Heart left ventricle (tissue), 16 donors: ENCODE data around the gene TET3. TPM values are rescaled to one million over a fixed set of nuclear protein-coding genes. Genes with fewer than 3 reads are reported as not detected.

Source experiments
- ATAC-seq, 4 donors: fragments of 200-7000 bp; cut with Tn5 transposase; one replicate each; pipeline ENCODE4 v1.9.1; 2020 to 2022; ENCODE audit warnings: moderate library complexity in 4 of 4, mild to moderate bottlenecking in 3 of 4, moderate number of reproducible peaks in 1 of 4
- DNase-seq, 5 donors: peaks; one replicate each; pipeline ENCODE4 v3.0.0-alpha.2; 2020
- H3K27ac ChIP-seq, 12 donors: fragments of 200-600 bp; sonication (generic) in 4 of 12; one replicate each; pipeline versions ENCODE4 v1.5.0 to v1.8.0; 2016 to 2022; ENCODE audit warnings: mild to moderate bottlenecking in 2 of 12
- H3K27me3 ChIP-seq, 9 donors: fragments of 200-600 bp; sonication (generic) in 2 of 9; one replicate each; pipeline versions ENCODE4 v1.5.1 to v1.8.0; 2016 to 2022; ENCODE audit warnings: mild to moderate bottlenecking in 3 of 9
- H3K36me3 ChIP-seq, 9 donors: fragments of 200-600 bp; sonication (generic) in 2 of 9; one replicate each; pipeline versions ENCODE4 v1.5.0 to v1.8.0; 2018 to 2022; ENCODE audit warnings: mild to moderate bottlenecking in 2 of 9
- H3K4me1 ChIP-seq, 12 donors: fragments of 200-600 bp; sonication (generic) in 4 of 12; one replicate each; pipeline versions ENCODE4 v1.5.0 to v1.8.0; 2016 to 2022; ENCODE audit warnings: mild to moderate bottlenecking in 3 of 12
- H3K4me3 ChIP-seq, 12 donors: fragments of 200-600 bp; sonication (generic) in 4 of 12; one replicate each; pipeline versions ENCODE4 v1.5.0 to v1.8.0; 2017 to 2022; ENCODE audit warnings: mild to moderate bottlenecking in 9 of 12, moderate library complexity in 4 of 12
- H3K9me3 ChIP-seq, 12 donors: fragments of 200-600 bp; sonication (generic) in 4 of 12; one replicate each; pipeline versions ENCODE4 v1.5.0 to v1.8.0; 2016 to 2022; ENCODE audit warnings: mild to moderate bottlenecking in 1 of 12
- CTCF ChIP-seq, 12 donors: fragments of 200-600 bp; sonication (generic) in 4 of 12; IDR thresholded peaks; one replicate each; pipeline versions ENCODE4 v1.5.0 to v1.8.0; 2018 to 2022; ENCODE audit warnings: antibody characterized with exemption in 12 of 12, mild to moderate bottlenecking in 5 of 12
- POLR2A ChIP-seq, 2 donors: fragments of 450-650 bp; IDR thresholded peaks; one replicate each; pipeline ENCODE4 v1.6.1; 2017; ENCODE audit warnings: antibody characterized with exemption in 2 of 2, mild to moderate bottlenecking in 2 of 2, moderate library complexity in 2 of 2
- WGBS, 4 donors: extraction: QIAGEN DNeasy Blood & Tissue Kit in 2 of 4; methylation state at CpG; one replicate each; pipeline versions ENCODE4 v1.1.5 to v1.1.7; 2013 to 2018; 5-methylcytosine and 5-hydroxymethylcytosine counted together
- intact Hi-C, 10 donors: fragments of 100-400 bp; cut with DNase I; formaldehyde crosslinking; loops; one replicate each; pipeline versions ENCODE4 v1.11.1 to v1.14.2; 2022
- polyA plus RNA-seq, 2 donors: library from polyadenylated mRNA; stranded (reverse); fragments of 200-250 nt; gene quantifications; one replicate each; pipeline ENCODE4 v1.2.3, GENCODE V29; 2013
- total RNA-seq, 9 donors: library from RNA; depleted of rRNA in 2 of 9; stranded (reverse); fragments of >200 nt in 2 of 9; fragmentation: NEBNext Ultra II Directional in 3 of 9; extraction: Animal tissue kit (Norgen Biotek cat#: 25700) in 3 of 9; gene quantifications; one replicate each; pipeline versions ENCODE4 v1.1.0 to v1.2.4, GENCODE V29; 2016 to 2023
- donor health status: ischemic (EF 13 %, LVEDD 7.1; RV severe dilation, severe dysfunction).
- donor health status: healthy with polysubstance abuse.
- donor health status: DM: no; HTN: yes; CAD: no.
- donor health status: DM: no; HTN: no; CAD: no.
- donor health status: ischemic (EF 25% LVEDD 6.9; RV normal size, moderate dysfunction).
- donor health status: ischemic (EF 25% LVEDD 5.7; RV mildly dilated, moderate dysfunction).
- donor health status: healthy.
- donor health status: DM: yes; HTN: yes; CAD: no.
- donor health status: ischemic (EF 35%, LVEDD 5.7; RV mildly dilated, moderate dysfunction).
- donor health status: nonischemic (EF 11% LVEDD 7.7; RV severe dilation, severe dysfunction).
- donor health status: DM: yes; HTN: yes; CAD: no.
- donor health status: PGD.
- donor health status: ischemic (EF 29% LVEDD 5.4; RV normal size, mild dysfunction).
- donor health status: nonischemic (EF 23%, LVEDD 6.1; RV moderate dilation, normal function).

The TET3 gene
- total and polyA plus RNA-seq, 11 donors, result 1.2 to 12.6 (median 2.5) TPM

- peak overlapping the region in 1 of 12 donors; percentile 84 for H3K27ac ChIP-seq
- TF ChIP-seq CTCF (IDR thresholded peaks at IDR 0.05) (no peak), POLR2A (IDR thresholded peaks at IDR 0.05) (no peak)
- no peaks in the 10 kb centered on the region for H3K27me3 ChIP-seq
- no peak for DNase-seq
- H3K4me1 ChIP-seq, result peaks cover 0 to 59% (median 0%) of the 10 kb centered on the region in 12 donors
- intact Hi-C loops, result no loop called here
- peaks cover 0 to 97% (median 86%) of the 10 kb centered on the region in 9 donors for H3K36me3 ChIP-seq
- no peak overlapping the region for H3K4me3 ChIP-seq
- no peaks in the 10 kb centered on the region for H3K9me3 ChIP-seq
- ATAC-seq, result no peak
Observed at GRCh38 chr2:73949802-73950201, 34.9 kb upstream of the TET3 start.

GRCh38 chr2:73952499-73953446 is 31.9 kb upstream of the TET3 start:
- DNase-seq (peak in 4 of 5 donors; percentile 23 to 48 (median 35)), ATAC-seq (peak; percentile 61 to 87 (median 79))
- intact Hi-C loops, result no loop called here
- TF ChIP-seq CTCF (IDR thresholded peaks at IDR 0.05) (no peak), POLR2A (IDR thresholded peaks at IDR 0.05) (no peak)
- peaks cover 0 to 53% (median 0%) of the 10 kb centered on the region in 12 donors for H3K4me1 ChIP-seq
- no peak overlapping the region for H3K4me3 ChIP-seq
- no peaks in the 10 kb centered on the region for H3K9me3 ChIP-seq
- H3K27ac ChIP-seq, result peak overlapping the region in 2 of 12 donors; percentile 17 to 28
- H3K27me3 ChIP-seq, result no peaks in the 10 kb centered on the region
- H3K36me3 ChIP-seq, result peaks cover 4 to 98% (median 88%) of the 10 kb centered on the region in 9 donors
- 63 to 85% (median 81%) methylated on average over 12 of the region's 12 CpGs for WGBS, 4 donors

GRCh38 chr2:73956218-73956865 is 28.4 kb upstream of the TET3 start:
- H3K9me3 ChIP-seq, result no peaks in the 10 kb centered on the region
- TF ChIP-seq POLR2A (IDR thresholded peaks at IDR 0.05), result no peak
- TF ChIP-seq CTCF (IDR thresholded peaks at IDR 0.05), result no peak
- no peak for DNase-seq
- 94 to 98% (median 96%) methylated on average over 5 of the region's 5 CpGs for WGBS, 4 donors
- H3K4me3 ChIP-seq, result no peak overlapping the region
- no peak overlapping the region for H3K27ac ChIP-seq
- ATAC-seq, result no peak
- peaks cover 0 to 22% (median 0%) of the 10 kb centered on the region in 12 donors for H3K4me1 ChIP-seq
- H3K27me3 ChIP-seq, result no peaks in the 10 kb centered on the region
- peaks cover 4 to 94% (median 75%) of the 10 kb centered on the region in 9 donors for H3K36me3 ChIP-seq
- intact Hi-C loops, result no loop called here

GRCh38 chr2:73961274-73961673 is 23.4 kb upstream of the TET3 start:
- no peak for TF ChIP-seq CTCF (IDR thresholded peaks at IDR 0.05)
- TF ChIP-seq POLR2A (IDR thresholded peaks at IDR 0.05), result no peak
- DNase-seq, result no peak
- Histone ChIP-seq H3K9me3 (peaks cover 0 to 10% (median 0%) of the 10 kb centered on the region in 12 donors), H3K4me3 (no peak overlapping the region), H3K27ac (no peak overlapping the region), H3K36me3 (peaks cover 0 to 47% (median 37%) of the 10 kb centered on the region in 9 donors), H3K4me1 (no peaks in the 10 kb centered on the region), H3K27me3 (no peaks in the 10 kb centered on the region)
- 97 to 98% (median 97%) methylated on average over 4 of the region's 4 CpGs for WGBS, 4 donors
- intact Hi-C loops, result no loop called here
- no peak for ATAC-seq
